Right cardiac atrium (tissue), 5 donors: ENCODE results near the gene COL6A3. TPM values are rescaled to one million over a fixed set of nuclear protein-coding genes. Genes with fewer than 3 reads are reported as not detected.

Source experiments
- ATAC-seq, 2 donors: fragments of 200-7000 bp; cut with Tn5 transposase; one replicate each; pipeline versions ENCODE4 v1.8.0 to v1.9.1; 2020; ENCODE audit warnings: moderate library complexity in 2 of 2, mild to moderate bottlenecking in 1 of 2
- DNase-seq, 3 donors: peaks; one replicate each; pipeline ENCODE4 v3.0.0-alpha.2; 2020
- H3K27ac ChIP-seq: one replicate; pipeline ENCODE4 v1.5.1; 2013; ENCODE audit warnings: mild to moderate bottlenecking, low read length, control low read depth, moderate library complexity
- H3K27me3 ChIP-seq: one replicate; pipeline ENCODE4 v1.6.1; 2013; ENCODE audit not compliant: control insufficient read depth, insufficient read depth
- H3K4me1 ChIP-seq: one replicate; pipeline ENCODE4 v1.6.1; 2013; ENCODE audit warnings: low read length; ENCODE audit not compliant: control insufficient read depth, insufficient read depth
- H3K4me3 ChIP-seq: one replicate; pipeline ENCODE4 v1.5.1; 2013; ENCODE audit warnings: low read length, control low read depth
- H3K9me3 ChIP-seq: one replicate; pipeline ENCODE4 v1.6.1; 2013; ENCODE audit warnings: low read length; ENCODE audit not compliant: control insufficient read depth
- WGBS: extraction: QIAGEN DNeasy Blood & Tissue Kit; methylation state at CpG from one replicate; pipeline ENCODE4 v1.1.7; 2013; 5-methylcytosine and 5-hydroxymethylcytosine counted together
- intact Hi-C, 4 donors: fragments of 100-400 bp; cut with DNase I; formaldehyde crosslinking; loops; one replicate each; pipeline versions ENCODE4 v1.11.0 to v1.14.0; 2022 to 2023
- polyA plus RNA-seq: library from polyadenylated mRNA; stranded (reverse); fragments of 200-250 nt; gene quantifications from one replicate; pipeline ENCODE4 v1.2.3, GENCODE V29; 2013
- total RNA-seq, 4 donors: library from RNA; stranded (reverse); fragmentation: NEBNext Ultra II Directional; extraction: Animal tissue kit (Norgen Biotek cat#: 25700); gene quantifications; one replicate each; pipeline ENCODE4 v1.2.1, GENCODE V29; 2021
- donor health status: healthy with polysubstance abuse.
- donor health status: DM: no; HTN: yes; CAD: no.
- donor health status: DM: no; HTN: no; CAD: no.
- donor health status: DM: no; HTN: yes; CAD: no; lungs with severe emphysema.
- donor health status: DM: yes; HTN: yes; CAD: no.

Gene COL6A3
- total and polyA plus RNA-seq, 5 donors, result 33.2 to 191 (median 113) TPM

GRCh38 chr2:237296756-237297155, 117.2 kb downstream of the COL6A3 start:
- Histone ChIP-seq H3K27ac (peak overlapping the region; percentile 57), H3K4me1 (peaks cover 2% of the 10 kb centered on the region), H3K4me3 (no peak overlapping the region), H3K9me3 (no peaks in the 10 kb centered on the region), H3K27me3 (no peaks in the 10 kb centered on the region)
- whole genome bisulfite sequencing, result 35% methylated on average over 2 of the region's 2 CpGs
- no peak for DNase-seq
- no peak for ATAC-seq
- intact Hi-C loops, result loop anchor here in 2 of 4 donors (10.0 kb wide), 1 partner anchor 62 kb away; no protein-coding TSS in a partner anchor

GRCh38 chr2:237295889-237296480, 118.0 kb downstream of the COL6A3 start:
- no peak for ATAC-seq
- Histone ChIP-seq H3K27me3 (no peaks in the 10 kb centered on the region), H3K4me1 (peaks cover 2% of the 10 kb centered on the region), H3K27ac (no peak overlapping the region), H3K9me3 (no peaks in the 10 kb centered on the region), H3K4me3 (no peak overlapping the region)
- WGBS, result 92% methylated on average over 10 of the region's 10 CpGs
- intact Hi-C loops, result loop anchor here in 2 of 4 donors (10.0 kb wide), 1 partner anchor 61 kb away; no protein-coding TSS in a partner anchor
- DNase-seq, result no peak

GRCh38 chr2:237294460-237294859, 119.5 kb downstream of the COL6A3 start:
- Histone ChIP-seq H3K9me3 (no peaks in the 10 kb centered on the region), H3K27ac (no peak overlapping the region), H3K4me3 (no peak overlapping the region), H3K27me3 (no peaks in the 10 kb centered on the region), H3K4me1 (no peaks in the 10 kb centered on the region)
- intact Hi-C loops, result loop anchor here in 2 of 4 donors (10.0 kb wide), 1 partner anchor 60 kb away; no protein-coding TSS in a partner anchor
- 71% methylated on average over 1 of the region's 1 CpG for WGBS
- DNase-seq, result no peak
- no peak for ATAC-seq

GRCh38 chr2:237293978-237294377, 120.0 kb downstream of the COL6A3 start:
- no peak overlapping the region for H3K27ac ChIP-seq
- intact Hi-C loops, result loop anchor here in 2 of 4 donors (10.0 kb wide), 1 partner anchor 59 kb away; no protein-coding TSS in a partner anchor

GRCh38 chr2:237291138-237291792, 122.7 kb downstream of the COL6A3 start:
- no peaks in the 10 kb centered on the region for H3K9me3 ChIP-seq
- H3K4me1 ChIP-seq, result no peaks in the 10 kb centered on the region
- under 1% methylated on average over 20 of the region's 20 CpGs for WGBS
- ATAC-seq, result peak; percentile 96
- H3K4me3 ChIP-seq, result peak overlapping the region; percentile 22
- intact Hi-C loops, result loop anchor here in 2 of 4 donors (10.0 kb wide), 1 partner anchor 56 kb away; no protein-coding TSS in a partner anchor
- DNase-seq, result peak; percentile 96 to 98 (median 97)
- H3K27ac ChIP-seq, result peak overlapping the region; percentile 98
- H3K27me3 ChIP-seq, result no peaks in the 10 kb centered on the region

More at GRCh38 chr2:237293978-237294377, 120.0 kb downstream of the COL6A3 start:
- WGBS, result 47% methylated on average over 1 of the region's 1 CpG
- no peaks in the 10 kb centered on the region for H3K4me1 ChIP-seq
- H3K4me3 ChIP-seq, result no peak overlapping the region
- ATAC-seq (no peak), DNase-seq (no peak)
- H3K27me3 ChIP-seq, result no peaks in the 10 kb centered on the region
- H3K9me3 ChIP-seq, result no peaks in the 10 kb centered on the region

- ATAC-seq, result peak; percentile 92 to 94
- intact Hi-C loops, result loop anchor here in 2 of 4 donors (10.0 kb wide), 1 partner anchor 55 kb away; no protein-coding TSS in a partner anchor
- Histone ChIP-seq H3K27me3 (no peaks in the 10 kb centered on the region), H3K9me3 (no peaks in the 10 kb centered on the region), H3K4me1 (no peaks in the 10 kb centered on the region), H3K27ac (peak overlapping the region; percentile 3), H3K4me3 (no peak overlapping the region)
- DNase-seq, result peak; percentile 91 to 96 (median 94)
- WGBS, result 35% methylated on average over 12 of the region's 12 CpGs
These were observed 123.7 kb downstream of the COL6A3 start for GRCh38 chr2:237290261-237290660.

- no peaks in the 10 kb centered on the region for H3K9me3 ChIP-seq
- DNase-seq (no peak), ATAC-seq (no peak)
- H3K4me1 ChIP-seq, result no peaks in the 10 kb centered on the region
- H3K4me3 ChIP-seq, result no peak overlapping the region
- intact Hi-C loops, result no loop called here
- H3K27ac ChIP-seq, result no peak overlapping the region
- no peaks in the 10 kb centered on the region for H3K27me3 ChIP-seq
- whole genome bisulfite sequencing, result 89% methylated on average over 7 of the region's 7 CpGs
These were observed 124.8 kb downstream of the COL6A3 start for GRCh38 chr2:237289139-237289538.

GRCh38 chr2:237287872-237288271, 126.1 kb downstream of the COL6A3 start:
- WGBS, result 46% methylated on average over 1 of the region's 1 CpG
- no peaks in the 10 kb centered on the region for H3K27me3 ChIP-seq
- no peak for ATAC-seq
- no peak for DNase-seq
- intact Hi-C loops, result no loop called here
- no peak overlapping the region for H3K4me3 ChIP-seq
- no peaks in the 10 kb centered on the region for H3K9me3 ChIP-seq
- H3K27ac ChIP-seq, result no peak overlapping the region
- H3K4me1 ChIP-seq, result no peaks in the 10 kb centered on the region

- Histone ChIP-seq H3K27ac (no peak overlapping the region), H3K4me3 (no peak overlapping the region), H3K27me3 (no peaks in the 10 kb centered on the region), H3K9me3 (no peaks in the 10 kb centered on the region), H3K4me1 (peaks cover 9% of the 10 kb centered on the region)
- 84% methylated on average over 4 of the region's 4 CpGs for WGBS
- intact Hi-C loops, result no loop called here
- DNase-seq (no peak), ATAC-seq (no peak)
These were observed 130.6 kb downstream of the COL6A3 start for GRCh38 chr2:237283131-237283928.

GRCh38 chr2:237282568-237283128, 131.3 kb downstream of the COL6A3 start:
- Histone ChIP-seq H3K4me1 (peaks cover 9% of the 10 kb centered on the region), H3K27ac (no peak overlapping the region), H3K27me3 (no peaks in the 10 kb centered on the region), H3K9me3 (no peaks in the 10 kb centered on the region), H3K4me3 (no peak overlapping the region)
- intact Hi-C loops, result no loop called here
- DNase-seq, result no peak
- 85% methylated on average over 1 of the region's 1 CpG for WGBS
- no peak for ATAC-seq
